ENCODE data around the gene UBE2D4. TPM values are rescaled to one million over a fixed set of nuclear protein-coding genes. Genes with fewer than 3 reads are reported as not detected.
"Not testable (repeated sequence)": the region's sequence is repeated elsewhere in the genome, so short reads cannot be mapped to it uniquely, and the experiment has no call there.

The UBE2D4 gene
- total RNA-seq, 1 donor from 2014 or later: 10.1 TPM

- H3K27me3 Mint-ChIP-seq (ENCODE audit: unreplicated experiment); H3K4me1 Mint-ChIP-seq (ENCODE audit: low read depth, unreplicated experiment); H3K4me3 Mint-ChIP-seq (ENCODE audit: unreplicated experiment); H3K9me3 Mint-ChIP-seq (ENCODE audit: unreplicated experiment); H3K27ac Mint-ChIP-seq (ENCODE audit: unreplicated experiment); DNase-seq; H3K36me3 Mint-ChIP-seq (ENCODE audit: unreplicated experiment): not testable (repeated sequence)
These were observed 43.4 kb downstream of the UBE2D4 start for GRCh38 chr7:43969586-43969985.

DNA sequence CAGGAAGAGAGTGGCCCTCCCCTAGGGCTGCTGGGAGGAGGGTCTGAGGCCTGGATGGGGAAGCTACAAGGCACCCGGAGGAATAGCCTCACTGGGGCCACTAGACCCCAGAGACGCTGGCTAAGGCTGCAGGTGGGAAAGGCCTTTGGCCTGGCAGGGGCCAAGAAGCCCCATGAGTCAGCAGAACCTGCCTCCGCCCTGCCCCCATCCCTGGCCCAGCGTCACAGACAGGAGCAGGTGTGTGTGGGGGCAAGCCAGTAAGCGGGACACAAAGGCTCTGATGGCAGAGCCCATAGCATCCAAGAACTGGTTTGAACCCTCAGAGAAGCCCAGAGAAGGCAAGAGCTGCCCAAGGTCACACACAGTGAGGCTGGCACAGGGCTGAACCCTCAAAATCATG is 44.5 kb downstream of the UBE2D4 start:
- H3K27ac Mint-ChIP-seq (ENCODE audit: unreplicated experiment); H3K4me1 Mint-ChIP-seq (ENCODE audit: low read depth, unreplicated experiment); H3K4me3 Mint-ChIP-seq (ENCODE audit: unreplicated experiment); H3K36me3 Mint-ChIP-seq (ENCODE audit: unreplicated experiment); H3K9me3 Mint-ChIP-seq (ENCODE audit: unreplicated experiment); DNase-seq; H3K27me3 Mint-ChIP-seq (ENCODE audit: unreplicated experiment): not testable (repeated sequence)

- not testable (repeated sequence) for DNase-seq; H3K4me1 Mint-ChIP-seq (ENCODE audit: low read depth, unreplicated experiment); H3K36me3 Mint-ChIP-seq (ENCODE audit: unreplicated experiment); H3K4me3 Mint-ChIP-seq (ENCODE audit: unreplicated experiment); H3K27me3 Mint-ChIP-seq (ENCODE audit: unreplicated experiment); H3K27ac Mint-ChIP-seq (ENCODE audit: unreplicated experiment); H3K9me3 Mint-ChIP-seq (ENCODE audit: unreplicated experiment)
These were observed 47.9 kb downstream of the UBE2D4 start for GRCh38 chr7:43974033-43974573.

- not testable (repeated sequence) for H3K4me3 Mint-ChIP-seq (ENCODE audit: unreplicated experiment); H3K36me3 Mint-ChIP-seq (ENCODE audit: unreplicated experiment); H3K27ac Mint-ChIP-seq (ENCODE audit: unreplicated experiment); DNase-seq; H3K9me3 Mint-ChIP-seq (ENCODE audit: unreplicated experiment); H3K4me1 Mint-ChIP-seq (ENCODE audit: low read depth, unreplicated experiment); H3K27me3 Mint-ChIP-seq (ENCODE audit: unreplicated experiment)
These were observed 48.7 kb downstream of the UBE2D4 start for GRCh38 chr7:43974725-43975482.

GRCh38 chr7:43977525-43977924 is 51.3 kb downstream of the UBE2D4 start:
- Mint-ChIP-seq H3K9me3 (ENCODE audit: unreplicated experiment) (no peaks in the 10 kb centered on the region), H3K4me3 (ENCODE audit: unreplicated experiment) (no peak overlapping the region), H3K27me3 (ENCODE audit: unreplicated experiment) (no peaks in the 10 kb centered on the region), H3K36me3 (ENCODE audit: unreplicated experiment) (no peaks in the 10 kb centered on the region), H3K4me1 (ENCODE audit: low read depth, unreplicated experiment) (peaks cover 1% of the 10 kb centered on the region), H3K27ac (ENCODE audit: unreplicated experiment) (no peak overlapping the region)
- no peak for DNase-seq
- TF ChIP-seq, protein P1, sequence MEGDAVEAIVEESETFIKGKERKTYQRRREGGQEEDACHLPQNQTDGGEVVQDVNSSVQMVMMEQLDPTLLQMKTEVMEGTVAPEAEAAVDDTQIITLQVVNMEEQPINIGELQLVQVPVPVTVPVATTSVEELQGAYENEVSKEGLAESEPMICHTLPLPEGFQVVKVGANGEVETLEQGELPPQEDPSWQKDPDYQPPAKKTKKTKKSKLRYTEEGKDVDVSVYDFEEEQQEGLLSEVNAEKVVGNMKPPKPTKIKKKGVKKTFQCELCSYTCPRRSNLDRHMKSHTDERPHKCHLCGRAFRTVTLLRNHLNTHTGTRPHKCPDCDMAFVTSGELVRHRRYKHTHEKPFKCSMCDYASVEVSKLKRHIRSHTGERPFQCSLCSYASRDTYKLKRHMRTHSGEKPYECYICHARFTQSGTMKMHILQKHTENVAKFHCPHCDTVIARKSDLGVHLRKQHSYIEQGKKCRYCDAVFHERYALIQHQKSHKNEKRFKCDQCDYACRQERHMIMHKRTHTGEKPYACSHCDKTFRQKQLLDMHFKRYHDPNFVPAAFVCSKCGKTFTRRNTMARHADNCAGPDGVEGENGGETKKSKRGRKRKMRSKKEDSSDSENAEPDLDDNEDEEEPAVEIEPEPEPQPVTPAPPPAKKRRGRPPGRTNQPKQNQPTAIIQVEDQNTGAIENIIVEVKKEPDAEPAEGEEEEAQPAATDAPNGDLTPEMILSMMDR (IDR thresholded peaks at IDR 0.05; ENCODE audit: partially characterized antibody, unreplicated experiment): no peak

GRCh38 chr7:43978102-43978501 is 51.9 kb downstream of the UBE2D4 start:
- not testable (repeated sequence) for H3K9me3 Mint-ChIP-seq (ENCODE audit: unreplicated experiment); DNase-seq; H3K27ac Mint-ChIP-seq (ENCODE audit: unreplicated experiment); H3K4me1 Mint-ChIP-seq (ENCODE audit: low read depth, unreplicated experiment); H3K27me3 Mint-ChIP-seq (ENCODE audit: unreplicated experiment); H3K36me3 Mint-ChIP-seq (ENCODE audit: unreplicated experiment); H3K4me3 Mint-ChIP-seq (ENCODE audit: unreplicated experiment)

GRCh38 chr7:43982848-43983247 is 56.6 kb downstream of the UBE2D4 start:
- H3K4me1 Mint-ChIP-seq (ENCODE audit: low read depth, unreplicated experiment); H3K4me3 Mint-ChIP-seq (ENCODE audit: unreplicated experiment); H3K36me3 Mint-ChIP-seq (ENCODE audit: unreplicated experiment); DNase-seq; H3K27ac Mint-ChIP-seq (ENCODE audit: unreplicated experiment); H3K27me3 Mint-ChIP-seq (ENCODE audit: unreplicated experiment); H3K9me3 Mint-ChIP-seq (ENCODE audit: unreplicated experiment): not testable (repeated sequence)

DNA sequence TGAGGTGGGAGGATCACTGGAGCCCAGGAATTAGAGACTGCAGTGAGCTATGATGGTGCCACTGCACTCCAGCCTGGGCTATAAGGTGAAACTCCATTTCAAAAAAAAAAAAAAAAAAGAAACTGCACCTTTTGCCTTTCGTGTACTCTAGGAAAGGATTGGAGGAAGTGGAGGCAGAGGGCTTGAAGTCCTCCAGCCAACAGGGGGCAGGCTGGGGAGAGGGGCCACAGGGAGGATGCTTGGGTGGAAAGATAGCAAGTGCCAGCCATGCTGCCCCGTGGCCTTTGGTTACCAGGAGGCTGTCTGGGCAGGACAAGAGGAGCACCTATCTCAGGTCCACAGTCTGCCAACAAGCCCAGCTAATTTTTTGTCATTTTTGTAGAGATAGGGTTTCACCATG is 57.5 kb downstream of the UBE2D4 start:
- H3K36me3 Mint-ChIP-seq (ENCODE audit: unreplicated experiment); H3K27me3 Mint-ChIP-seq (ENCODE audit: unreplicated experiment); DNase-seq; H3K27ac Mint-ChIP-seq (ENCODE audit: unreplicated experiment); H3K4me3 Mint-ChIP-seq (ENCODE audit: unreplicated experiment); H3K9me3 Mint-ChIP-seq (ENCODE audit: unreplicated experiment); H3K4me1 Mint-ChIP-seq (ENCODE audit: low read depth, unreplicated experiment): not testable (repeated sequence)

All from glutamatergic neuron (in vitro differentiated cells).